SK-N-SH treated with all-trans-retinoic acid at 6 μM for 48 hours (cell line): Measurements from ENCODE around the gene LRR1.

ENCODE experiments used
- ATAC-seq: fragments of 200-7000 bp; cut with Tn5 transposase; 3 replicates; pipeline ENCODE4 v1.9.1; 2020; ENCODE audit warnings: mild to moderate bottlenecking, moderate library complexity
- ARNTL ChIP-seq: fragments of 450-650 bp; formaldehyde crosslinking; IDR thresholded peaks from 2 replicates; pipeline ENCODE4 v1.5.0; 2020; ENCODE audit warnings: low read depth, mild to moderate bottlenecking, moderate library complexity, borderline replicate concordance
- BACH2 ChIP-seq: fragments of 250-450 bp; sonication (Bioruptor Pico); IDR thresholded peaks from 2 replicates; pipeline ENCODE4 v1.9.0; 2021; ENCODE audit warnings: mild to moderate bottlenecking, borderline replicate concordance
- CREB5 ChIP-seq: fragments of 250-450 bp; sonication (Bioruptor Pico); IDR thresholded peaks from 2 replicates; pipeline ENCODE4 v1.5.1; 2020; ENCODE audit warnings: low read depth, mild to moderate bottlenecking, moderate library complexity
- CSDC2 ChIP-seq: fragments of 250-450 bp; sonication (Bioruptor Pico); IDR thresholded peaks from 2 replicates; pipeline ENCODE4 v1.5.0; 2020; ENCODE audit warnings: mild to moderate bottlenecking, moderate library complexity
- CSRNP3 ChIP-seq: fragments of 250-450 bp; sonication (Bioruptor Pico); IDR thresholded peaks from 2 replicates; pipeline ENCODE4 v1.5.1; 2021; ENCODE audit warnings: mild to moderate bottlenecking, moderate library complexity
- ESRRG ChIP-seq: fragments of 250-450 bp; sonication (Bioruptor Pico); IDR thresholded peaks from 2 replicates; pipeline ENCODE4 v1.6.1; 2021; ENCODE audit warnings: mild to moderate bottlenecking
- GLIS3 ChIP-seq: fragments of 250-450 bp; sonication (Bioruptor Pico); IDR thresholded peaks from 2 replicates; pipeline ENCODE4 v1.5.0; 2020; ENCODE audit warnings: mild to moderate bottlenecking, moderate library complexity
- ISL1 ChIP-seq: fragments of 250-450 bp; sonication (Bioruptor Pico); IDR thresholded peaks from 2 replicates; pipeline ENCODE4 v2.1.2; 2022; ENCODE audit warnings: mild to moderate bottlenecking, moderate library complexity
- OSR1 ChIP-seq: fragments of 250-450 bp; sonication (Bioruptor Pico); IDR thresholded peaks from 2 replicates; pipeline ENCODE4 v1.8.0; 2022; ENCODE audit warnings: moderate library complexity, mild to moderate bottlenecking, inconsistent platforms
- PATZ1 ChIP-seq: fragments of 250-450 bp; sonication (Bioruptor Pico); IDR thresholded peaks from 2 replicates; pipeline ENCODE4 v1.8.0; 2020; ENCODE audit warnings: mild to moderate bottlenecking, moderate library complexity, borderline replicate concordance
- POU6F1 ChIP-seq: fragments of 250-450 bp; sonication (Bioruptor Pico); IDR thresholded peaks from 2 replicates; pipeline ENCODE4 v1.8.0; 2021; ENCODE audit warnings: low read depth, mild to moderate bottlenecking, moderate library complexity, borderline replicate concordance
- PPARA ChIP-seq: fragments of 250-450 bp; sonication (Bioruptor Pico); IDR thresholded peaks from 2 replicates; pipeline ENCODE4 v1.5.0; 2020; ENCODE audit warnings: mild to moderate bottlenecking, borderline replicate concordance
- RARB ChIP-seq: fragments of 250-450 bp; sonication (Bioruptor Pico); IDR thresholded peaks from 2 replicates; pipeline ENCODE4 v1.8.0; 2021; ENCODE audit warnings: mild to moderate bottlenecking, moderate library complexity
- SNAI2 ChIP-seq: fragments of 250-450 bp; sonication (Bioruptor Pico); IDR thresholded peaks from 2 replicates; pipeline ENCODE4 v1.5.0; 2020; ENCODE audit warnings: mild to moderate bottlenecking, moderate library complexity
- TCF4 ChIP-seq: fragments of 250-450 bp; sonication (Bioruptor Pico); IDR thresholded peaks from 2 replicates; pipeline ENCODE4 v1.8.0; 2021; ENCODE audit warnings: mild to moderate bottlenecking, moderate library complexity, borderline replicate concordance
- TOX ChIP-seq: fragments of 250-450 bp; sonication (Bioruptor Pico); IDR thresholded peaks from 2 replicates; pipeline ENCODE4 v1.8.0; 2021; ENCODE audit warnings: mild to moderate bottlenecking, moderate library complexity, borderline replicate concordance
- TSHZ2 ChIP-seq: fragments of 250-450 bp; sonication (Bioruptor Pico); IDR thresholded peaks from 2 replicates; pipeline ENCODE4 v1.5.0; 2020; ENCODE audit warnings: mild to moderate bottlenecking, moderate library complexity
- ZC3H10 ChIP-seq: fragments of 250-450 bp; sonication (Bioruptor Pico); IDR thresholded peaks from 2 replicates; pipeline ENCODE4 v1.5.1; 2021; ENCODE audit warnings: mild to moderate bottlenecking, moderate library complexity
- ZFP3 ChIP-seq: fragments of 250-450 bp; sonication (Bioruptor Pico); IDR thresholded peaks from 2 replicates; pipeline ENCODE4 v1.5.0; 2020; ENCODE audit warnings: mild to moderate bottlenecking, moderate library complexity
- ZFP30 ChIP-seq: fragments of 450-650 bp; formaldehyde crosslinking; IDR thresholded peaks from 2 replicates; pipeline ENCODE4 v1.5.0; 2022; ENCODE audit warnings: mild to moderate bottlenecking, moderate library complexity
- ZNF70 ChIP-seq: fragments of 450-650 bp; formaldehyde crosslinking; IDR thresholded peaks from 2 replicates; pipeline ENCODE4 v1.5.0; 2020; ENCODE audit warnings: mild to moderate bottlenecking, moderate library complexity
- ZNF8 ChIP-seq: fragments of 450-650 bp; formaldehyde crosslinking; IDR thresholded peaks from 2 replicates; pipeline ENCODE4 v1.5.0; 2020; ENCODE audit warnings: mild to moderate bottlenecking, moderate library complexity

The LRR1 gene

GRCh38 chr14:49612671-49613070 lies 13.9 kb downstream of the LRR1 start:
- TF ChIP-seq ZNF8 (CRISPR knock-in tag) = no peak
- TF ChIP-seq TSHZ2 = no peak
- no peak for TF ChIP-seq POU6F1 (CRISPR knock-in tag)
- TF ChIP-seq OSR1 (CRISPR knock-in tag) = no peak
- TF ChIP-seq CSDC2 (CRISPR knock-in tag) = no peak
- TF ChIP-seq ZFP30 (CRISPR knock-in tag) = no peak
- TF ChIP-seq RARB (CRISPR knock-in tag) = no peak
- no peak for TF ChIP-seq ZNF70 (CRISPR knock-in tag)
- TF ChIP-seq CREB5 (CRISPR knock-in tag) = no peak
- no peak for TF ChIP-seq PPARA (CRISPR knock-in tag)
- TF ChIP-seq TCF4 (CRISPR knock-in tag) = no peak
- TF ChIP-seq CSRNP3 (CRISPR knock-in tag) = no peak
- TF ChIP-seq ZFP3 (CRISPR knock-in tag) = no peak
- no peak for TF ChIP-seq GLIS3
- no peak for TF ChIP-seq ARNTL (CRISPR knock-in tag)
- TF ChIP-seq PATZ1 (CRISPR knock-in tag) = no peak
- TF ChIP-seq TOX = no peak
- ATAC-seq = no peak

- no peak for TF ChIP-seq RARB (CRISPR knock-in tag)
- ATAC-seq = no peak
Observed at GRCh38 chr14:49614196-49614595, 15.5 kb downstream of the LRR1 start.

- TF ChIP-seq ESRRG = no peak
- no peak for TF ChIP-seq TOX
- TF ChIP-seq TCF4 (CRISPR knock-in tag) = no peak
- TF ChIP-seq, all 23 proteins: peak for 0
- no peak for ATAC-seq
Observed at GRCh38 chr14:49615776-49616175, 17.0 kb downstream of the LRR1 start.

- ATAC-seq = no peak
- no peak for TF ChIP-seq OSR1 (CRISPR knock-in tag)
- TF ChIP-seq BACH2 (CRISPR knock-in tag) = no peak
- no peak for TF ChIP-seq SNAI2 (CRISPR knock-in tag)
- no peak for TF ChIP-seq ZC3H10 (CRISPR knock-in tag)
- no peak for TF ChIP-seq TCF4 (CRISPR knock-in tag)
- TF ChIP-seq RARB (CRISPR knock-in tag) = no peak
- no peak for TF ChIP-seq CSDC2 (CRISPR knock-in tag)
- no peak for TF ChIP-seq ISL1 (CRISPR knock-in tag)
- TF ChIP-seq POU6F1 (CRISPR knock-in tag) = no peak
- TF ChIP-seq ZNF8 (CRISPR knock-in tag) = no peak
- TF ChIP-seq GLIS3 = no peak
- no peak for TF ChIP-seq TSHZ2
- no peak for TF ChIP-seq ZFP30 (CRISPR knock-in tag)
- TF ChIP-seq, all 23 proteins: peak for 0
Observed at GRCh38 chr14:49617852-49618519, 19.2 kb downstream of the LRR1 start.
